ENCODE data around the gene ADAM10. TPM values are rescaled to one million over a fixed set of nuclear protein-coding genes. Genes with fewer than 3 reads are reported as not detected.

Gene ADAM10
- polyA plus RNA-seq, 3 donors = 66.0 to 269 (median 149) TPM

DNA sequence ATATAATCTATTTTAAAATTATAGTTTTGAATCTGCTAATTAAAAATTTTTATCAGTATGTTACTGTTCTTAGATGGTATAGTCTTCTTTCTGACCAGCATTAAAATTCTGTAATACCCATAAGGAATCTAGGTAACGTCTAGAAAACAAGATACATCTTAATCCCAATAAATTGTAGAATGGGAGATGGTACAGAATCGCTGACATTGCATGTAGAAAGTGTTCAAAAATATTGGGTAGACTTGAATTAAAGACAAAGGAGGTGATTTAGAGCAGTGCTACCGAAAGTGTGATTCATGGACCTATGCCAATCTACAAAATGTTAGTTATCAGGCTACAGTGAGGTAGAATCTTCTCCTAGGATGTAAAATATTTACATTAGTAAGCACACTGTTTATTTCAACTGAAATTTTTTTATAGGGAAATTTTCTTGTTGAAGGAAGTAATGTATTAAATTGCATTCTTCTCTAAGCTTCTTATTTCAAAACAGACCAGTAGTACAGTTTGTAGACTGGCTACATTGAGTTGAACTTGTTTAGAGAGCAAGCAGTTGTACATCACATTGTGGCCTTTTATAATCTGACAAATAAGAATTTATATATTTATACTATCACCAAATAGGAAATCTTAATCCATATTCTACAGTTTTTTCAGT is 38.7 kb upstream of the ADAM10 start:
- Mint-ChIP-seq H3K27ac (no peak overlapping the region), H3K27me3 (ENCODE audit: low read depth in 3 of 3) (no peaks in the 10 kb centered on the region), H3K4me3 (no peak overlapping the region), H3K36me3 (peaks cover 22 to 39% of the 10 kb centered on the region in 2 donors), H3K4me1 (no peaks in the 10 kb centered on the region), H3K9me3 (peaks cover 0 to 4% (median 0%) of the 10 kb centered on the region in 7 donors)
- no peaks in the 10 kb centered on the region for H3K4me1 ChIP-seq (ENCODE audit: control insufficient read depth in 1 of 2, insufficient read depth in 2 of 2, low read length in 2 of 2)
- intact Hi-C loops (cut with micrococcal nuclease) = no loop called here
- no peaks in the 10 kb centered on the region for H3K79me2 ChIP-seq (ENCODE audit: insufficient read depth, low read length)
- no peak overlapping the region for H3K4me2 ChIP-seq (replicated peaks; ENCODE audit: extremely low read depth, low read length, poor library complexity, severe bottlenecking)
- WGBS (ENCODE audit: insufficient coverage) = no CpG with 5 or more reads among the region's 3 CpGs
- peaks cover 4% of the 10 kb centered on the region in 2 donors for H3K36me3 ChIP-seq (replicated peaks in 1 of 2; ENCODE audit: control insufficient read depth in 1 of 2, insufficient read depth in 2 of 2, low read length in 2 of 2)
- H3K9ac ChIP-seq (ENCODE audit: insufficient read depth, low read length, poor library complexity, severe bottlenecking) = no peak overlapping the region
- H4K20me1 ChIP-seq (ENCODE audit: insufficient read depth, low read length) = peaks cover 5% of the 10 kb centered on the region
- no peak overlapping the region for H3K27ac ChIP-seq (ENCODE audit: low read depth in 1 of 2, low read length in 2 of 2)
- no peak overlapping the region for H3K4me3 ChIP-seq (replicated peaks in 1 of 3; ENCODE audit: low read depth in 2 of 3, low read length in 3 of 3)
- H3K27me3 ChIP-seq (ENCODE audit: control insufficient read depth in 2 of 2, insufficient read depth in 2 of 2, low read length in 2 of 2) = no peaks in the 10 kb centered on the region
- DNase-seq = no peak
- TF ChIP-seq CTCF (IDR thresholded peaks at IDR 0.05) = no peak
- H3K9me3 ChIP-seq (replicated peaks in 1 of 2; ENCODE audit: control insufficient read depth in 1 of 2, insufficient read depth in 1 of 2, low read length in 2 of 2) = no peaks in the 10 kb centered on the region
- no peak overlapping the region for H2AFZ ChIP-seq (ENCODE audit: insufficient read depth, low read depth, low read length, poor library complexity, severe bottlenecking)

DNA sequence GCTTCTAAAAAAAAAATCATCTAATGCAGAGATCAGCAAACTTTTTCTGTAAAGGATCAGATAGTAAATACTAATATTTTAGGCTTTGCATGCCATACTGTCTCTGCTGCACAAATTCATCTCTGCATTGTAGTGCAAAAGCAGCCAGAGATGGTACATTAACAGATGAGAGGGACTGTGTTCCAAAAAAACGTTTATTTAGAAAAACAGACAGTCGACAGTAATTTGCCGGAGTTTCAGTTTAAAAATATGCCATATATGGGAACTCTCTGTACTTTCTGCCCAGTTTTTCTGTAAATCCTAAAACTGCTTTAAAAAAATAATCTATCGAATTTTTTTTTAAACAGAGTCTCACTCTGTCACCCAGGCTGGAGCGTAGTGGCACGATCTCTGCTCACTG is 35.8 kb upstream of the ADAM10 start:
- no peaks in the 10 kb centered on the region for H3K27me3 Mint-ChIP-seq (ENCODE audit: low read depth in 3 of 3)
- H3K9ac ChIP-seq (ENCODE audit: insufficient read depth, low read length, poor library complexity, severe bottlenecking) = no peak overlapping the region
- H3K36me3 ChIP-seq (replicated peaks in 1 of 2; ENCODE audit: control insufficient read depth in 1 of 2, insufficient read depth in 2 of 2, low read length in 2 of 2) = peaks cover 2 to 15% of the 10 kb centered on the region in 2 donors
- no peak overlapping the region for H3K4me3 ChIP-seq (replicated peaks in 1 of 3; ENCODE audit: low read depth in 2 of 3, low read length in 3 of 3)
- 98% methylated on average over 6 of the region's 6 CpGs for WGBS (ENCODE audit: insufficient coverage)
- H3K4me2 ChIP-seq (replicated peaks; ENCODE audit: extremely low read depth, low read length, poor library complexity, severe bottlenecking) = no peak overlapping the region
- no peaks in the 10 kb centered on the region for H3K9me3 ChIP-seq (replicated peaks in 1 of 2; ENCODE audit: control insufficient read depth in 1 of 2, insufficient read depth in 1 of 2, low read length in 2 of 2)
- H3K36me3 Mint-ChIP-seq = peaks cover 12 to 18% of the 10 kb centered on the region in 2 donors
- no peak overlapping the region for H3K27ac Mint-ChIP-seq
- no peaks in the 10 kb centered on the region for H3K4me1 Mint-ChIP-seq
- H3K4me3 Mint-ChIP-seq = no peak overlapping the region
- intact Hi-C loops (cut with micrococcal nuclease) = no loop called here
- no peaks in the 10 kb centered on the region for H3K27me3 ChIP-seq (ENCODE audit: control insufficient read depth in 2 of 2, insufficient read depth in 2 of 2, low read length in 2 of 2)
- H2AFZ ChIP-seq (ENCODE audit: insufficient read depth, low read depth, low read length, poor library complexity, severe bottlenecking) = no peak overlapping the region
- H3K9me3 Mint-ChIP-seq = no peaks in the 10 kb centered on the region
- TF ChIP-seq CTCF (IDR thresholded peaks at IDR 0.05) = no peak
- no peaks in the 10 kb centered on the region for H3K79me2 ChIP-seq (ENCODE audit: insufficient read depth, low read length)
- no peaks in the 10 kb centered on the region for H3K4me1 ChIP-seq (ENCODE audit: control insufficient read depth in 1 of 2, insufficient read depth in 2 of 2, low read length in 2 of 2)
- peaks cover 5% of the 10 kb centered on the region for H4K20me1 ChIP-seq (ENCODE audit: insufficient read depth, low read length)
- no peak overlapping the region for H3K27ac ChIP-seq (ENCODE audit: low read depth in 1 of 2, low read length in 2 of 2)
- DNase-seq = no peak
